Eye (tissue), 1 donor: Measurements from ENCODE around the gene MAP2K5.

Experiments used
- DNase-seq: peaks from one replicate; pipeline ENCODE4 v3.0.0-alpha.2; 2015

MAP2K5 gene

GRCh38 chr15:67678993-67679392 is 136.5 kb downstream of the MAP2K5 start:
- no peak for DNase-seq

GRCh38 chr15:67680641-67681040 is 138.1 kb downstream of the MAP2K5 start:
- DNase-seq, result no peak

DNA sequence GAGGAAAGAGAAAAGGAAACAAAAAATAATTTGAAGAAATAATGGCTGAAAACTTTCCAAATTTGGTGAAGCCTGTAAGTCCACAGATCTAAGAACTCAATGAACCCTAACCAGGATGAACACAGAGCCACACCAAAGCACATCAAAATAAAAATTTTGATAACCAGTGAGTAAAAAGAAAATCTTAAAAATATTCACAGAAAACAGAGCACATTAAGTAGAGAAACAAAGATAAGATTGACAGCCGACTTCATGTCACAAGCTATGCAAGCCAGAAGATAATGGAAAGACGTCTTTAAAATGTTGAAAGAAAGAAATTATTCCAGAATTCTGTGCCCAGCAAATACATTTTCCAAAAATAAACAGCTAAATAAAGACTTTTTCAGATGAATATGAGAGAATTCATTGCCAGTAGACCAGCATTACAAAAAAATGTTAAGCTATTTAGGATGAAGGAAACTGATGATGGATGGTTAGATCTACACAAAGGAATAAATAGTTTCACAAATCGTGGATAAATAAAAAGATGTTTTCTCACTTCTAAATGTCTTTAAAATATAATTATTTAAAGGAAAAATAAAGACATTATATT is 142.6 kb downstream of the MAP2K5 start:
- peak; percentile 69 for DNase-seq

- DNase-seq, result no peak
Observed at GRCh38 chr15:67685716-67686115, 143.2 kb downstream of the MAP2K5 start.

GRCh38 chr15:67690936-67691335 is 148.4 kb downstream of the MAP2K5 start:
- peak; percentile 12 for DNase-seq

- DNase-seq, result peak; percentile 73
Observed at GRCh38 chr15:67691450-67691849, 148.9 kb downstream of the MAP2K5 start.

GRCh38 chr15:67692573-67692972 is 150.1 kb downstream of the MAP2K5 start:
- peak; percentile 44 for DNase-seq

DNA sequence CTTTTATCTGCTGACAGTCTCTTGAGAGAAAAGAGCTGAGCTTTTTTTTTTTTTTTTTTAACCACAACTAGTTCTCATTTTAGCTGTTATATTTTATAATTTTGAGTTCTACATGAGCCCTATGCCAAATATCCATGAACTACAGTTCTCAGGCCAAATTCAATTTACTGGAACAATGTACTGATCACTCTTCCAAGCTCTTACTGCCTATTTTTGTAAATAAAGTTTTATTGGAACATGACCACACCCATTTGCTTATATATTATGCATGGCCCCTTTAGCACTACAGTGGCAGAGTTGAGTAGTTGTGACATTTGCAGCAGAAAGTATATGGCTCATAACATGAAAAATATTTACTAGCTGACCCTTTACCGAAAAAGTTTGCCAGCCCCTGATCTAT is 153.6 kb downstream of the MAP2K5 start:
- DNase-seq, result no peak

- DNase-seq, result no peak
Observed at GRCh38 chr15:67700023-67700422, 157.5 kb downstream of the MAP2K5 start.

DNA sequence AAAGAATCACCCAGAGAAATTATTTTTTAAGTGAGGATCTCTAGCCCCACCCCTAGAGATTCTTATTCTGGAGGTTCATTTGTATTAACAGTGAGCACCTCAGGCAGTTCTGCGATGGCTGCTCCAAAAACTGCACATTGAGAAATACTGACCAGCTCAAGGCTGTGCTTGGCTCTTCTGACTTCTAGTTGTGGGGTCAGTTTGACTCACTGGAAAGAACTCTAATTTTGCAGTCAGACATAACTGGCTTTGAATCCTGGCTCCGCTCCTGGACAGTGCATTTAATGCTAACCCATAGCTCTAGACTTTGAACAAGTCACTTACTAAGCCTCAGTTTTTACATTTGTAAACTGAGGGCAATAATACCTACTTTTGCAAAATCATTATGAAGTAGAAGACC is 159.2 kb downstream of the MAP2K5 start:
- no peak for DNase-seq

- DNase-seq, result no peak
Observed at GRCh38 chr15:67707520-67708283, 165.2 kb downstream of the MAP2K5 start.

DNA sequence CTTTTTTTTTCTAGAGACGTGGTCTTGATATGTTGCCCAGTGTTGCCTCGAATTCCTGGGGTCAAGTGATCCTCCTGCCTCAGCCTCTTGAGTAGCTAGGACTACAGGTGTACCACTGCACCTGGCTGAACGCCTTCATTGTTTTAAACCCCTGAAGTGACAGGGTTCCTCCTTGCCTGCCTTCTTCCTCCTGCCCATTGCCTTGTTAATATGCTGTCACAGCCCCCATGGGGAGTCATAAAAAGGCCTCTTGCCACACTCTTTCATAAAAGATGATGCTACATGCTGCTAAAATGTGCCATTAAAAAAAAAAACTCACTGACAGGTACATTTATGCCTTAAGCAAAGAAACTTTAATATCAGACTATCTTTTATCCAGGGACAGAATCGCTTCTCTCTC is 166.0 kb downstream of the MAP2K5 start:
- DNase-seq, result no peak

GRCh38 chr15:67715170-67715569 is 172.7 kb downstream of the MAP2K5 start:
- DNase-seq, result peak; percentile 27

- DNase-seq, result no peak
Observed at GRCh38 chr15:67716171-67716570, 173.7 kb downstream of the MAP2K5 start.

- no peak for DNase-seq
Observed at GRCh38 chr15:67717776-67718175, 175.3 kb downstream of the MAP2K5 start.

- DNase-seq, result no peak
Observed at GRCh38 chr15:67719330-67719959, 176.9 kb downstream of the MAP2K5 start.

DNA sequence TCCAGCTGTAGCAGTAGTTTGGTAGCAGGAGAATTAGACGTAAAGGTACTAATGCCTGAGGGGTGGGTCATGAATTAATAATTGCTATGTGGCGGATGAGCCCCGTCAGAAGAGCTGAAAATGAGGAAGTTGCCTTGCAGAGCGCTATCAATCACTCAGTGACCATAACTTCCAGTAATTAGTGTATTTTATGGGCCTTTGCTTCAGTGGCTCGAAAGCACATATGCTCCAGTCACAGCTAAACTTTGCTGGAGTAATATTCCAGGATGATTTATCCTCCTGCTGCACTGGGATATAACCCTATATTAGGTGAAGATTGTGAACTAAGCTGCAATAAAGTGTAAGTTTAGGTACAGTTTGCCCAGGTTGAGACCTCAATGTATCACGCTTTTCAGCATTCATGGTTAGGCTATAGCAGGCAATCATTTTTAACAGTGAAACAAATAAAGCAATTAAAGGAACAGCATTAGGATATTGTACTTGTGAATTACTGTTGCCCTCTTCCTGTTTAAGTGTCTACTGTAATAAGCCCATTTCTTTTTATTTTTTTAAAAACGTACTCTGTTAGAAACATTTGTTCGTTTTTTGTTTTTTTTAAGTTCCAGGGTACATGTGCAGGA is 178.2 kb downstream of the MAP2K5 start:
- DNase-seq, result peak; percentile 26

- DNase-seq, result peak; percentile 53
Observed at GRCh38 chr15:67722030-67722817, 179.7 kb downstream of the MAP2K5 start.

- no peak for DNase-seq
Observed at GRCh38 chr15:67723294-67724024, 181.0 kb downstream of the MAP2K5 start.

- DNase-seq, result no peak
Observed at GRCh38 chr15:67724691-67725375, 182.3 kb downstream of the MAP2K5 start.

DNA sequence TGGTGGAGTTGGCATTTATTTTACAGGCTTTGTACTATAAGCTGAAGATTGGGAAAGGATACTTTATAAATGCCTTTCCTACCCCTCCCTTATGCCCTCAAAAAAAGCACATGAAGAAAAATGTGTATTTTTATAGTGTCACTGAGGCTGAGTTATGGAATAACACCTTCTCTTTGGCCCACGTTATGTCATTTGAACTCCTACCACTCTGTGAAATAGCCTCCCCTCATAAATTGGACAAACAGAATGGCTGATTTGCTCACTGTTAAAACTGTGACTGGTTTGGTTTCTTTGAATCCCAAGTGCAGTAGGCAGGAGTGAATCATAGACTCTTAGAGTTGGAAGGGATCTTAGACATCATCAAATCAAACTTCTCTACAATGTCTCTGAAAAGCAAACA is 187.6 kb downstream of the MAP2K5 start:
- no peak for DNase-seq
